ENCODE results near the gene ACSM2B.

DNA sequence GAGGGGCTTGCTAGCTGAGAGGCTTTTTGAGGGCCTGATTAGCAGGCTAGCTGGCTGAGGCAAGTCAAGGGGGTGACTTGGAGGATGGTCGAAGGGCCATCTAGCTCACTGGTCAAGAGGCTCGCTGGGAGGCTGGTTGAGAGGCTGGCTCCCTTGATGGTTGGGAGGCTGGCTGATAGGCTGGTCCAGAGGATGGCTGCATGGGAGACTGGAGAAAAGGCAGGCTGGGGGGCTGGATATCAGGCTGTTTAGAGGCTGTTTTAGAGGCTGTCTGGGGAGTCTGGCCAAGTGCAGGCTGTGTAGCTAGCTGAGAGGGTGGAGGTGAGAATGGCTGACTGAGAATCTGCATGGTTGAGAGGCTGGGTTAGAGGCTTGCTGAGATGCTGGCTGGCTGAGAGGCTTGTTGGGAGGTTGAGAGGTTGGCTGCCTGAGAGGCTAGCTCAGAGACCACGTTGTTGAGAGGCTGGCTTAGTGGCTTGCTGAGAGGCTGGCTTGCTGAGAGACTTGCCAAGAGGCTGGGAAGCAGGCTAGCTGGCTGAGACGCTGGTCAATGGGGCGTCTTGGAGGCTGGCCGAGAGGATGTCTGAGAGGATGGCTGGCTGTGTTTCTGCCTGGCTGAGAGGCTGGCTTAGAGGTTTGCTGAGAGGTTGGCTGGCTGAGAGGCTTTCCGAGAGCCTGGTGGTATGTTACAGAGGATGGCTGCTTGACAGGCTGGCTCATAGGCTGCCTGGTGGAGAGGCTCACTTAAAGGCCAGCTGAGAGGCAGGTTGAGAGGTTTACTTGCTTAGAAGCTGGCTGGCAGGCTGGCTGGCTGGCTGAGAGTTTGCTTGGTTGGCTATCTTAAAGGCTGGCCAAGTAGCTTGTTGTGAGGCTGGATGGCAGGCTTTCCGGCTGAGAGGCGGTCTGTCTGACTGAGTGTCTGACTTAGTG, 36.6 kb upstream of the ACSM2B start:
- TF ChIP-seq, protein P1, sequence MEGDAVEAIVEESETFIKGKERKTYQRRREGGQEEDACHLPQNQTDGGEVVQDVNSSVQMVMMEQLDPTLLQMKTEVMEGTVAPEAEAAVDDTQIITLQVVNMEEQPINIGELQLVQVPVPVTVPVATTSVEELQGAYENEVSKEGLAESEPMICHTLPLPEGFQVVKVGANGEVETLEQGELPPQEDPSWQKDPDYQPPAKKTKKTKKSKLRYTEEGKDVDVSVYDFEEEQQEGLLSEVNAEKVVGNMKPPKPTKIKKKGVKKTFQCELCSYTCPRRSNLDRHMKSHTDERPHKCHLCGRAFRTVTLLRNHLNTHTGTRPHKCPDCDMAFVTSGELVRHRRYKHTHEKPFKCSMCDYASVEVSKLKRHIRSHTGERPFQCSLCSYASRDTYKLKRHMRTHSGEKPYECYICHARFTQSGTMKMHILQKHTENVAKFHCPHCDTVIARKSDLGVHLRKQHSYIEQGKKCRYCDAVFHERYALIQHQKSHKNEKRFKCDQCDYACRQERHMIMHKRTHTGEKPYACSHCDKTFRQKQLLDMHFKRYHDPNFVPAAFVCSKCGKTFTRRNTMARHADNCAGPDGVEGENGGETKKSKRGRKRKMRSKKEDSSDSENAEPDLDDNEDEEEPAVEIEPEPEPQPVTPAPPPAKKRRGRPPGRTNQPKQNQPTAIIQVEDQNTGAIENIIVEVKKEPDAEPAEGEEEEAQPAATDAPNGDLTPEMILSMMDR (IDR thresholded peaks at IDR 0.05; ENCODE audit: low read length): no peak
- no peak for TF ChIP-seq EZH2 (optimal IDR thresholded peaks at IDR 0.05; ENCODE audit: low read depth, low read length)

Measured in MM.1S (cell line).